ENCODE data around the gene ACAA1. TPM values are rescaled to one million over a fixed set of nuclear protein-coding genes. Genes with fewer than 3 reads are reported as not detected.

Gene ACAA1, protein sequence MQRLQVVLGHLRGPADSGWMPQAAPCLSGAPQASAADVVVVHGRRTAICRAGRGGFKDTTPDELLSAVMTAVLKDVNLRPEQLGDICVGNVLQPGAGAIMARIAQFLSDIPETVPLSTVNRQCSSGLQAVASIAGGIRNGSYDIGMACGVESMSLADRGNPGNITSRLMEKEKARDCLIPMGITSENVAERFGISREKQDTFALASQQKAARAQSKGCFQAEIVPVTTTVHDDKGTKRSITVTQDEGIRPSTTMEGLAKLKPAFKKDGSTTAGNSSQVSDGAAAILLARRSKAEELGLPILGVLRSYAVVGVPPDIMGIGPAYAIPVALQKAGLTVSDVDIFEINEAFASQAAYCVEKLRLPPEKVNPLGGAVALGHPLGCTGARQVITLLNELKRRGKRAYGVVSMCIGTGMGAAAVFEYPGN
- total RNA-seq (2016; rRNA removed; fragmentation: Illumina TruSeq; extraction: Trizol) (60.8 and 107 TPM in 2 replicates), polyA plus RNA-seq (2011; rRNA removed) (188 and 221 TPM in 2 replicates), polyA minus RNA-seq (2011; rRNA and poly(A)+ RNA removed; ENCODE audit: low replicate concordance) (57.0 and 213 TPM in 2 replicates), Bru-seq, nascent RNA (percentile 90 among the genes with signal in this experiment), BruChase-seq, experiment 1, labeled RNA remaining after a 6-hour chase (percentile 85 among the genes with signal in this experiment), BruChase-seq, experiment 2, labeled RNA remaining after a 2-hour chase (percentile 83 among the genes with signal in this experiment)
- total RNA-seq (2016; cell fraction: cytosol; rRNA removed; fragmentation: Illumina TruSeq; extraction: Trizol; ENCODE audit: low read depth): 27.5 and 27.8 TPM in 2 replicates
- 63.4 and 105 TPM in 2 replicates for total RNA-seq (2016; cell fraction: insoluble cytoplasmic fraction; rRNA removed; fragmentation: Illumina TruSeq; extraction: Trizol)
- total RNA-seq (2016; cell fraction: membrane; rRNA removed; fragmentation: Illumina TruSeq; extraction: Trizol): 52.7 and 55.5 TPM in 2 replicates
- 75.4 and 87.9 TPM in 2 replicates for total RNA-seq (2016; cell fraction: nucleus; rRNA removed; fragmentation: Illumina TruSeq; extraction: Trizol)
- polyA plus RNA-seq (2011; cell fraction: cytosol; rRNA removed): 169 and 202 TPM in 2 replicates
- 588 and 662 TPM in 2 replicates for polyA plus RNA-seq (2011; cell fraction: nucleus; rRNA removed)
- 125 and 170 TPM in 2 replicates for polyA plus RNA-seq (2012)
- 44.3 and 47.9 TPM in 2 replicates for polyA plus RNA-seq (2016; cell fraction: cytosol; fragmentation: Illumina TruSeq; extraction: Trizol; ENCODE audit: low read depth)
- 240 and 247 TPM in 2 replicates for polyA plus RNA-seq (2016; cell fraction: insoluble cytoplasmic fraction; fragmentation: Illumina TruSeq; extraction: Trizol; ENCODE audit: low read depth)
- 62.9 and 66.6 TPM in 2 replicates for polyA plus RNA-seq (2016; cell fraction: membrane; fragmentation: Illumina TruSeq; extraction: Trizol; ENCODE audit: low read depth)
- polyA plus RNA-seq (2016; cell fraction: nucleus; fragmentation: Illumina TruSeq; extraction: Trizol; ENCODE audit: insufficient read depth, low read depth): 290 and 311 TPM in 2 replicates
- polyA minus RNA-seq (2011; cell fraction: cytosol; rRNA and poly(A)+ RNA removed): 80.2 and 80.3 TPM in 2 replicates
- 241 and 244 TPM in 2 replicates for polyA minus RNA-seq (2011; cell fraction: nucleus; rRNA and poly(A)+ RNA removed)
- long read RNA-seq, experiment 1, transcript ACAA1-202 (12 exons, 1,785 nt): major isoform, 290 of 383 reads
- long read RNA-seq, experiment 1, partial matches to known transcripts: 16 of 383 reads
- long read RNA-seq, experiment 1, other reads (novel, unspliced or antisense): 73 of 383 reads
- long read RNA-seq, experiment 2, transcript ACAA1-202 (12 exons, 1,785 nt): major isoform, 154 of 255 reads
- long read RNA-seq, experiment 2, partial matches to known transcripts: 42 of 255 reads
- long read RNA-seq, experiment 2, other reads (novel, unspliced or antisense): 55 of 255 reads

- peak; percentile 97 for FAIRE-seq
- peak; percentile 97 for DNase-seq (ENCODE audit: low spot score)
- CTCF ChIA-PET (ENCODE audit: low intra/inter-chr PET ratio, low total read pairs): no interaction called here
- no peak within 1 kb of the TSS for H2AFZ ChIP-seq (ENCODE audit: low read length)
- BruUV-seq (replicated peaks): no TSS peak
- peak within 1 kb of the TSS; percentile 98 for H3K4me2 ChIP-seq (ENCODE audit: low read depth, low read length)
- intact Hi-C loops (cut with micrococcal nuclease; ENCODE audit: unreplicated experiment) (loop anchor here (1.0 to 10.0 kb wide), 3 partner anchors 108 to 145 kb away; partner anchors contain the start of gene SLC22A14), in situ Hi-C loops (cut with HindIII; ENCODE audit: extremely low pct_ligation_motif_present, low pct_unique_long_range_greater_than_20kb) (loop anchor here (25.0 kb wide), 1 partner anchor 325 kb away; the partner anchor contains the start of gene ACVR2B)
- peak; percentile 81 for ATAC-seq
- H3K27me3 ChIP-seq (ENCODE audit: control insufficient read depth in 1 of 2, insufficient read depth in 2 of 2, low read length in 2 of 2): no peaks in the 10 kb centered on the region; a peak in 1 of 5 replicates
- peak within 1 kb of the TSS; percentile 90 for H3K9ac ChIP-seq (ENCODE audit: insufficient read depth, low read depth, low read length)
- peak within 1 kb of the TSS; percentile 97 for H3K27ac ChIP-seq (ENCODE audit: extremely low read length, insufficient read depth, low read length)
- POLR2A ChIA-PET: interaction anchor here (0.6 to 7.0 kb wide), 21 partner anchors 8 to 349 kb away, joined by 3 to 179 read pairs (median 4); partner anchors contain the start of genes OXSR1 and XYLB
- H3K4me3 ChIP-seq (replicated peaks in 1 of 3; ENCODE audit: insufficient read depth in 1 of 3, low read depth in 2 of 3, low read length in 3 of 3): peak within 1 kb of the TSS; percentile 85 to 96 (median 89)
- no peaks in the 10 kb centered on the region for H3K9me3 ChIP-seq (ENCODE audit: low read length)
- peaks cover 57% of the 10 kb centered on the region for H3K79me2 ChIP-seq (ENCODE audit: insufficient read depth, low read length)
- peaks cover 57% of the 10 kb centered on the region for H3K4me1 ChIP-seq (ENCODE audit: insufficient read depth, low read length)
- H4K20me1 ChIP-seq (ENCODE audit: insufficient read depth, low read length): peaks cover 1% of the 10 kb centered on the region; the same call in 1 of the 2 replicates
- WGBS (ENCODE audit: low lambda C conversion rate): 1% methylated on average over 15 of the region's 66 CpGs
- peaks cover 5 to 30% of the 10 kb centered on the region in 2 experiments for H3K36me3 ChIP-seq (replicated peaks in 1 of 2; ENCODE audit: control insufficient read depth in 1 of 2, insufficient read depth in 2 of 2, low read length in 2 of 2)
- TF ChIP-seq MED13 (CRISPR knock-in tag; IDR thresholded peaks at IDR 0.05) (no peak), ZNF234 (CRISPR knock-in tag; conservative IDR thresholded peaks at IDR 0.05) (no peak), TMF1 (CRISPR knock-in tag; IDR thresholded peaks at IDR 0.05; ENCODE audit: low read depth) (peak; percentile 85), ZNF839 (CRISPR knock-in tag; IDR thresholded peaks at IDR 0.05; ENCODE audit: borderline replicate concordance) (no peak), ZMYM4 (CRISPR knock-in tag; IDR thresholded peaks at IDR 0.05) (peak; percentile 50), HMGXB3 (CRISPR knock-in tag; IDR thresholded peaks at IDR 0.05; ENCODE audit: borderline replicate concordance) (peak; percentile 92)
- TF ChIP-seq, protein P1, sequence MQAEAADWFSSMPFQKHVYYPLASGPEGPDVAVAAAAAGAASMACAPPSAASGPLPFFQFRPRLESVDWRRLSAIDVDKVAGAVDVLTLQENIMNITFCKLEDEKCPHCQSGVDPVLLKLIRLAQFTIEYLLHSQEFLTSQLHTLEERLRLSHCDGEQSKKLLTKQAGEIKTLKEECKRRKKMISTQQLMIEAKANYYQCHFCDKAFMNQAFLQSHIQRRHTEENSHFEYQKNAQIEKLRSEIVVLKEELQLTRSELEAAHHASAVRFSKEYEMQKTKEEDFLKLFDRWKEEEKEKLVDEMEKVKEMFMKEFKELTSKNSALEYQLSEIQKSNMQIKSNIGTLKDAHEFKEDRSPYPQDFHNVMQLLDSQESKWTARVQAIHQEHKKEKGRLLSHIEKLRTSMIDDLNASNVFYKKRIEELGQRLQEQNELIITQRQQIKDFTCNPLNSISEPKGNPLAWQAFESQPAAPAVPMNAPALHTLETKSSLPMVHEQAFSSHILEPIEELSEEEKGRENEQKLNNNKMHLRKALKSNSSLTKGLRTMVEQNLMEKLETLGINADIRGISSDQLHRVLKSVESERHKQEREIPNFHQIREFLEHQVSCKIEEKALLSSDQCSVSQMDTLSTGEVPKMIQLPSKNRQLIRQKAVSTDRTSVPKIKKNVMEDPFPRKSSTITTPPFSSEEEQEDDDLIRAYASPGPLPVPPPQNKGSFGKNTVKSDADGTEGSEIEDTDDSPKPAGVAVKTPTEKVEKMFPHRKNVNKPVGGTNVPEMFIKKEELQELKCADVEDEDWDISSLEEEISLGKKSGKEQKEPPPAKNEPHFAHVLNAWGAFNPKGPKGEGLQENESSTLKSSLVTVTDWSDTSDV (CRISPR knock-in tag; IDR thresholded peaks at IDR 0.05): peak; percentile 36; the same call in 1 of the 2 replicates
Measured at GRCh38 chr3:38136777-38137614, at the start of gene ACAA1. ACAA1 (minus strand) TSS chr3:38137127; CDS start chr3:38137035, 92 bp downstream.
